ENCODE measurements around the gene ABCB11. TPM values are rescaled to one million over a fixed set of nuclear protein-coding genes. Genes with fewer than 3 reads are reported as not detected.

Gene ABCB11
- total RNA-seq, 1 donor from 2014 or later: not detected

DNA sequence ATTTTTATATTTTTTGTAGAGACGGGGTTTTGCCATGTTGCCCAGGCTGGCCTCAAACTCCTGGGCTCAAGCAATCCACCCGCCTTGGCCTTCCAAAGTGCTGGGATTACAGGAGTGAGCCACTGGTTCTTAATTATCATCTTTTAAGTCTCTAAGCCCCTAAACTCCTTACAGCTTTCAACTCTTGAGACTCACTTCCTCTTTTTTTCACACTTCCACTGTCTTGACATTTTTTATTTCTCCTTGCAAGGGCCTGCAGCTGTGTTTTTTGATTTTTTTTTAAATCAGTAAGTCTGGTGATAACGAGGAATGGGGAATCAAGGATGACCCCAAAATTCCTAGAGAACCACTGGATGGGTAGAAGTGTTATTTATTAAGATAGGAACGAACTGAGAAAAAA is 8.6 kb upstream of the ABCB11 start:
- Mint-ChIP-seq H3K4me3 (ENCODE audit: unreplicated experiment) (no peak overlapping the region), H3K4me1 (ENCODE audit: unreplicated experiment) (peaks cover 4% of the 10 kb centered on the region), H3K36me3 (ENCODE audit: unreplicated experiment) (no peaks in the 10 kb centered on the region), H3K27me3 (ENCODE audit: unreplicated experiment) (no peaks in the 10 kb centered on the region), H3K27ac (ENCODE audit: unreplicated experiment) (no peak overlapping the region), H3K9me3 (ENCODE audit: unreplicated experiment) (peaks cover 22% of the 10 kb centered on the region)
- DNase-seq (ENCODE audit: extremely low spot score, unreplicated experiment): no peak
- TF ChIP-seq, protein P1, sequence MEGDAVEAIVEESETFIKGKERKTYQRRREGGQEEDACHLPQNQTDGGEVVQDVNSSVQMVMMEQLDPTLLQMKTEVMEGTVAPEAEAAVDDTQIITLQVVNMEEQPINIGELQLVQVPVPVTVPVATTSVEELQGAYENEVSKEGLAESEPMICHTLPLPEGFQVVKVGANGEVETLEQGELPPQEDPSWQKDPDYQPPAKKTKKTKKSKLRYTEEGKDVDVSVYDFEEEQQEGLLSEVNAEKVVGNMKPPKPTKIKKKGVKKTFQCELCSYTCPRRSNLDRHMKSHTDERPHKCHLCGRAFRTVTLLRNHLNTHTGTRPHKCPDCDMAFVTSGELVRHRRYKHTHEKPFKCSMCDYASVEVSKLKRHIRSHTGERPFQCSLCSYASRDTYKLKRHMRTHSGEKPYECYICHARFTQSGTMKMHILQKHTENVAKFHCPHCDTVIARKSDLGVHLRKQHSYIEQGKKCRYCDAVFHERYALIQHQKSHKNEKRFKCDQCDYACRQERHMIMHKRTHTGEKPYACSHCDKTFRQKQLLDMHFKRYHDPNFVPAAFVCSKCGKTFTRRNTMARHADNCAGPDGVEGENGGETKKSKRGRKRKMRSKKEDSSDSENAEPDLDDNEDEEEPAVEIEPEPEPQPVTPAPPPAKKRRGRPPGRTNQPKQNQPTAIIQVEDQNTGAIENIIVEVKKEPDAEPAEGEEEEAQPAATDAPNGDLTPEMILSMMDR (IDR thresholded peaks at IDR 0.05): no peak

DNA sequence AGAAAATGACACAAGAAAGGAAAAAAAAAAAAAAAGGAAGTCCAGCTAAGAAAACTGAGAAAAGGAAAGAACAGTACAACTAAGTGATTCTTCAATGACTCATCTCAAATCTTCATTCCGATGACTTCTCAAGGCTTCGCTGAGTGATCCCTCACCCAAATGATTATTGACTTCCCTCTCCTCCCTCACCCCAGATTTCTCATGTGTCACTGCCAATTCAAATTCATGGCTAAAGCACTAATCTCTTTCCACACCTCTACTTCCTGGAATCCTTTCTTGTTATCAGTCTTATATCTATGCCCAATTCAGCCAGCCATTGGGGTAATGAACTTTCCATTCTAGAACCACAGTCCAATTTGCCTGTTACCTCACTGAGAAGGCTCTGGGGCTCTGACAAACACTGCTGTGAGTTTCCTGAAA is 7.2 kb upstream of the ABCB11 start:
- Mint-ChIP-seq H3K36me3 (ENCODE audit: unreplicated experiment) (no peaks in the 10 kb centered on the region), H3K27me3 (ENCODE audit: unreplicated experiment) (no peaks in the 10 kb centered on the region), H3K4me1 (ENCODE audit: unreplicated experiment) (peaks cover 4% of the 10 kb centered on the region), H3K27ac (ENCODE audit: unreplicated experiment) (no peak overlapping the region), H3K9me3 (ENCODE audit: unreplicated experiment) (peaks cover 19% of the 10 kb centered on the region), H3K4me3 (ENCODE audit: unreplicated experiment) (no peak overlapping the region)
- TF ChIP-seq, protein P1 (IDR thresholded peaks at IDR 0.05): no peak
- DNase-seq (ENCODE audit: extremely low spot score, unreplicated experiment): no peak

DNA sequence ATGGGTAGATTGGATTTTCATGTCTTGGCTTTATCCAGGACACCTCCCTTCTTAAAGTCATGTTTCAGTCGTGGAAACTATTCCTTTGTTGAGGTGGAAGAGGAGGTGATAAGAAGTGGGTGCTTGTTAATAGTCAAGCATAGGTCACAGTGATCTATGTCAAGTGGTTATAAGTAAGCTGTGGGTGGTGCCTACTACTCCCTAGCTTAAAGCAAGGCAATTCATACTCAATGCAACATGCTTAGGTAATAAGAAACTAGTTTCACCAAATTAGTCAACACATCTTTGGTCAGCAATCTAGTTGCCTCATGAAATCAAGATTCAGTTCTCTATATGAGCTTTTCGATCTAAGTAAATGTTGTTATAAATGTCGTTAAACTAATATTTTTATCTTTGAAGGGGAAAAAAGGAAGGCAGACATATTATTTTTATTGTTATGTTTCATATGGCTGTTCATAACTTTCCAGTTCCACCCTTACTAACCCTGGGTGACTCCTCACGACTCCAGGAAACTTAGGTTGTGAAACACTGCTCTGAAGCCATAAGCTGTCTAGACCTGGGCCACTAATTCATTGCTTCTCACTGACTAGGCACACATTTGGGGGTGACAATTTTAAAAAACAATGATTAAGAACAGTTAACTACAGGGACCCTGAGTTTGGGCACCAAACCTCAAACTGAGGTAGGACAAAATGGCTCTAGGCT is 5.8 kb upstream of the ABCB11 start:
- H3K36me3 Mint-ChIP-seq (ENCODE audit: unreplicated experiment): no peaks in the 10 kb centered on the region

DNA sequence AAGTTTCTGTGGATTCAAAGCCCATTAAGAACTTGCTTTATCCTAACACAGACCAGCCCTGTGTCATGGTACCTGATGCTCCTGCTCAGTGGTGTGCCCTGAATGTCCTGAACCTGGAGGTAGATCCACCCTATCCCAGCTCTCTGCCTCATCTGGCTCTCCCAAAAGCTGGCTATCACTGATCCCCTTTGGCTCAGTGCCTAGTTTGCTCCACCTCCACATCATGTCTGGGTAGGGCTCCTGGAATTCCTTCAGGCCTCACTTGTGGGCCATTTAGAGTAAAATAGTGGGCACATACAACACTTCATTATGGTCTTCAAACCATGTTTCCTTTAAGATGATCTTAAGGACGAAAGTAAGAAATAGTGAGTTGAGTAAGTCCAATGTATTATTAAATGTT is 4.8 kb upstream of the ABCB11 start:
- no peaks in the 10 kb centered on the region for H3K36me3 Mint-ChIP-seq (ENCODE audit: unreplicated experiment)
- no peak for DNase-seq (ENCODE audit: extremely low spot score, unreplicated experiment)
- H3K9me3 Mint-ChIP-seq (ENCODE audit: unreplicated experiment): peaks cover 4% of the 10 kb centered on the region
- no peak overlapping the region for H3K4me3 Mint-ChIP-seq (ENCODE audit: unreplicated experiment)
- no peak overlapping the region for H3K27ac Mint-ChIP-seq (ENCODE audit: unreplicated experiment)
- H3K27me3 Mint-ChIP-seq (ENCODE audit: unreplicated experiment): no peaks in the 10 kb centered on the region
- TF ChIP-seq, protein P1 (IDR thresholded peaks at IDR 0.05): no peak
- H3K4me1 Mint-ChIP-seq (ENCODE audit: unreplicated experiment): peaks cover 4% of the 10 kb centered on the region

More for the DNA sequence above, 5.8 kb upstream of the ABCB11 start:
- Mint-ChIP-seq H3K9me3 (ENCODE audit: unreplicated experiment) (peaks cover 9% of the 10 kb centered on the region), H3K27me3 (ENCODE audit: unreplicated experiment) (no peaks in the 10 kb centered on the region), H3K4me1 (ENCODE audit: unreplicated experiment) (peaks cover 4% of the 10 kb centered on the region), H3K27ac (ENCODE audit: unreplicated experiment) (no peak overlapping the region), H3K4me3 (ENCODE audit: unreplicated experiment) (no peak overlapping the region)
- DNase-seq (ENCODE audit: extremely low spot score, unreplicated experiment): no peak
- TF ChIP-seq, protein P1 (IDR thresholded peaks at IDR 0.05): no peak

DNA sequence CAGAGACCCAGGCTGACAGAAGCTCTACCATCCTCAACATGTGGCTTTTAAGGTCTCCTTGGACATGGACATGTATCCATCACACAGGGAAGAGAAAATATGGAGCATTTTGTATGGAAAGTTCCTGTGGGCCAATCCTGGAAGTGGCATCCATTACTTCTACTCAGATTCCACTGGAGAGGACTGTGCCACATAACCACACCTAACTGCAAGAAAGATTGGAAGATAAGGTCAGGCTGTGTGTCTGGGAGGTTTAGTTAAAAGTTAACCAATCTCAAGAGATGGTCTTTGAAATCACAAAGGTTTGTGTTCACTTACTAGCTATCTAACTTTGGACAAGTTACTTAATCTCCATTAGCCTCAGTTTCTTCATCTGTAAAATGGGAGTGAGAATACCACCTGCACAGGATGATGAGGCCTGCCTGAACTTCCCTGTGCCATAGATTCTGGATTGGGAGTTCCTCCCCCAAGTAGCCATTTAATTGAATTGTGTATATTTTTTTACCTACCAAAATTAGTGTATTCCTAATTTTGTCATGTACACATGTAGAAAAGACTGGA is 3.9 kb upstream of the ABCB11 start:
- Mint-ChIP-seq H3K36me3 (ENCODE audit: unreplicated experiment) (no peaks in the 10 kb centered on the region), H3K4me1 (ENCODE audit: unreplicated experiment) (peaks cover 4% of the 10 kb centered on the region), H3K27ac (ENCODE audit: unreplicated experiment) (no peak overlapping the region), H3K9me3 (ENCODE audit: unreplicated experiment) (peaks cover 4% of the 10 kb centered on the region), H3K4me3 (ENCODE audit: unreplicated experiment) (no peak overlapping the region), H3K27me3 (ENCODE audit: unreplicated experiment) (no peaks in the 10 kb centered on the region)
- TF ChIP-seq, protein P1 (IDR thresholded peaks at IDR 0.05): no peak
- no peak for DNase-seq (ENCODE audit: extremely low spot score, unreplicated experiment)

Data from osteocyte (in vitro differentiated cells).